Activated T-cell treated with anti-CD3 and anti-CD28 coated beads, Interleukin-2, amount 50 U/mL, for 1 hour (primary cell): ENCODE measurements around the gene TMEM44.
"Not testable (repeated sequence)": the region's sequence is repeated elsewhere in the genome, so short reads cannot be mapped to it uniquely, and the experiment has no call there.

ENCODE experiments used
- DNase-seq: peaks from one replicate; pipeline ENCODE4 v3.0.0-alpha.2; 2020

The TMEM44 gene

DNA sequence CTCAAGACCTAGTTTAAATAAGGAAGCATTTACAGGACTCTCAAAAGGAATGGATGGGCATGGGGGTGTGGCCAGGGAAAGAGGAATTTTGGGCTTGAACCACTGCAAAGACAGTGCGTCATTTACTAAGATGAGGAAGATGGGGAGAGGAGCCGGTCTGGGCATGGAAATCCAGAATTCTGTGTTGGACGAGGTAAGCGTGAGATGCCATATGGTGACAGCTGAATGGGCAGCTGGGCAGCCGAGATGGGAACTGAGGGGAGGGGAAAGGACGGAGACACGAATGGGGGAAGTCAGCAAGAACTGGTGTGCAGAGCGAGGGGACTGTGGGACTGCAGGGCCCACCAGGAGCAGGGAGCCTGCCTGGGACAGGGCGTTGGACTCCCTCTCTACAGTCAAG, 24.2 kb downstream of the TMEM44 start:
- no peak for DNase-seq

DNA sequence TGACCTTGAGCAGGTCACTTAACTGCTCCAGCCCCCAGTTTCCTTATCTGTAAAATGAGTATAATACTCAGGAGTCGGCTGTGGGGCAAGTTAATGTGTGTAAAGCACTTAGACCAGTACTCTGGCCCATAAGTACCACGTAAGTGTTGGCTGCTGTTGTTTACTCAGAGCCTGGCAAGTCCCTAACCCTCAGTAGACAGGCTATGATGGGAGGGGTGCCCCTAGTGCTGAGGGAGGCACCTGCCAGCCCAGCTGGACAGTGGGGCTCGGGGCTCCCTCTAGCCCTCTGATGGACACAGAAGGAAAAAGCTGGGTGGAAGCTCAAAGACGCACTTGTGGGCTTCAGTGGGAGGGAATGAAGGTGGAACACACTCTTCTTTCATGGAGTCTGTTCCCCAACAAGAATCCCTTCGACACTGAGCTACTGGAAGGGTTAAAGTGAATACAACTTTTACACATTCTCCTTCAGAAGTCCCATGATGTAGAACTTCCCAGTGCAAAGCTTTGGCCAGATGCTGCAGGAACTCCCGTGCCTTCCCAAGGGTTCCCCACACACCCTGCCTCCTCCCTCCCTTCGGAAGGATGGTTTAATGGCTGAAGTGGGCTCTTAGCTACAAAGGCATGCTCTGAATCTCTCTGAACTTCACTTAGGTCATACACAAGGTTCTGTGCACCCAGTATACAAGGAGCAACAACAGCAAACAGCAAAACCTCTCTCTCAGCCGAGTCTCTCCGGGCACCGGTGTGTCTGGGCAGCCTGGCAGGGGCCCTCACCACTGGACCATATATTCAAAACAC, 25.4 kb downstream of the TMEM44 start:
- DNase-seq, result no peak

DNA sequence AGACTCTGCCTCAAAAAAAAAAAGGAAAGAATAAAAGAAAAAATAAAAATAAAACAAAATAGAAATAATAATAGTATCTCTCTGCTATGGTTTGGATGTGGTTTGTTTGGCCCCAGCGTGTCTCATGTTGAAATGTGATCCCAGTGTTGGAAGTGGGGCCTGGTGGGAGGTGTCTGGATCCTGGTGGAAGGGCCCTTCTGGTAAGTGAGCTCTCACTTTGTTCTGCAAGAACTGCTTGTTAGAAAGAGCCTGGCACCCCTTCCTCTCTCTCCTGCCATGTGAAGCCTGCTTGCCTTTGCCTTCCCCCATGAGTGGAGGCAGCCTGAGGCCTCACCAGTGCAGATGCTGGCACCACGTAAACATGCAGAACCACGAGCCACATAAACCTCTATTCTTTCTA, 26.3 kb downstream of the TMEM44 start:
- DNase-seq, result no peak

DNA sequence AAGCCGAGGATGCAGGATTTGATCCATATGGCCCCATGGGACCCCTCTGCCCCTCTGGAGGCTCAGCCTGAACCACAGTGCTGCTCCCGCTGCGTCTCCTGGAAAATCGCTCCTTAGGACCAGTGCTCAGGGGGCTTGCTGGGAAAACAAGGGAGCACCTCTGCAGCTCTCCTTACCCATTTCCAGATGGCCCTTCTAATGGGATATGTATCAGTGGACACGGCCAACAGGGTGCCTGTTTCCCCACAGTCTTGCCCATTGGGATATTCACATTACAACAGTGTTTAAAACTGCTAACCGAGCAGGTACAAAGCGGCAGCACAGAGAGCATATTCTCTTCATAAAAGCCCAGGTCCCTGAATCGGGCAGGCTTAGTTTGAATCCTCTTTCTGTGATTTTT, 27.1 kb downstream of the TMEM44 start:
- no peak for DNase-seq

DNA sequence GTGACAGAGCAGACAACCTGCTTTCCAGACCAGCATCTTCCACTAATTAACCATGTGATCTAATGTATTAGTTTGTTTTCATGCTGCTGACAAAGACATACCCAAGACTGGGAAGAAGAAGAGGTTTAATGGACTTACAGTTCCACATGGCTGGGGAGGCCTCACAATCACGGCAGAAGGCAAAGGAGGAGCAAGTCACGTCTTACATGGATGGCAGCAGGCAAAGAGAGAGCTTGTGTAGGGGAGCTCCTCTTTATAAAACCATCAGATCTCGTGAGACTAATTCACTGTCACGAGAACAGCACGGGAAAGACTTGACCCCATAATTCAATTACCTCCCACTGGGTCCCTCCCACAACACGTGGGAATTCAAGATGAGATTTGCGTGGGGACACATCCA, 27.9 kb downstream of the TMEM44 start:
- DNase-seq, result not testable (repeated sequence)

DNA sequence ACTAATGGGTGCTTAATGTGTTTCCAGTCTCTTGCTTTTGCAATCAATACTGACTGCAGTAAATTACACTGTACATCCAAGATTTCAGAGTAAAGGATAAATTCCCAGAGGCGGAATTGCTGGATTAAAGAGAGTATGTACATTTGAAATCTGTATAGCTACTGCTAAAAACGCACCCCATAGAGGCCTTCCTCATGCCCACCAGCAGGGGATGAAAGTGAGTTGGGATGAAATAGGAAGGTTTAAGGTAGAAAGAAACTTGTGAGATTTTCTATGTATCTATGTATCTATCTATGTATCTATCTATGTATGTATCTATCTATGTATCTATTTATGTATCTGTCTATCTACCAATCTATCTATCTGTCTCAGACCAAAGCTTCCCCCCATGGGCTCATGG, 28.4 kb downstream of the TMEM44 start:
- no peak for DNase-seq

DNA sequence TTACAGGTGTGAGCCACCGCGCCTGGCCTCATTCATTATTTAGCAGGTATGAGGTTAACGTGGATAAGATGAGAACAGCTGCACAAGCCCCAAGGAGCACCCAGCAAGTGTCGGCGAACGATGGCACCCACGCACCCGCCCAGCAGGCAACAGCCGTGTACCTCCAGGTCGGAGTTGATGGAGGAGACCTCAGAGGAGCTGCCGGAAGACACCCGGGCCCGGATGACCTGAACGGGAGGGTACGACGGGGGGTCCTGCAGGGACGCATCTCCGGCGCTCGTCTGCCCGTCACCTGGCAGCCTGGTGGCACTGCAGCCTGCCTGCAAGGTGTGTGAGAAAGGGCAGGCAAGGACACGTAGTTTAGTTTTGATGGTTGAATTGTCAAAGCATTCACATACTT, 29.1 kb downstream of the TMEM44 start:
- DNase-seq, result no peak

DNA sequence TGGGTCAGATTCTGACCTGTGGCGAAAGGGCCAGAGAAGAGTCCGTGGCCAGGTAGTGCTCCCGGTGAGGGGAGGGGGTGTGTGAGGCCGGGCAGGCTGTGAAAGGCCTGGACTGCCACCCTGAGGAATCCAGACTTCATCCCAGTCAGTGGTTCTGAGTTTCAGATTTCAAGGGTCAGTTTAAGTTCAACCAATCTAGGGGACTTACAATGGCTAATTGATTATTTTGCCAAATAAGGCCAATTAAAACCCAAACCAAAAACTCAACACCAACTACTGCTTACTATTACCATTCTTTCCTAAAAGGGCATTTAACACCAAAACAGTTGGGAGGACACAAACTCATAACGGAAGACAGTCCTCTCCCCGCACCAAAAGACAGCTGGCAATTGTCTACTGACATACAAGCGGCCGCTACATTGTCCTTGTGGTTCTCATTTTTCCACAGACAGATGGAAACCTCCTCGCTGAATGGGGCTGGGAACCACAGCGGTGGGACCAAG, 30.5 kb downstream of the TMEM44 start:
- no peak for DNase-seq

DNA sequence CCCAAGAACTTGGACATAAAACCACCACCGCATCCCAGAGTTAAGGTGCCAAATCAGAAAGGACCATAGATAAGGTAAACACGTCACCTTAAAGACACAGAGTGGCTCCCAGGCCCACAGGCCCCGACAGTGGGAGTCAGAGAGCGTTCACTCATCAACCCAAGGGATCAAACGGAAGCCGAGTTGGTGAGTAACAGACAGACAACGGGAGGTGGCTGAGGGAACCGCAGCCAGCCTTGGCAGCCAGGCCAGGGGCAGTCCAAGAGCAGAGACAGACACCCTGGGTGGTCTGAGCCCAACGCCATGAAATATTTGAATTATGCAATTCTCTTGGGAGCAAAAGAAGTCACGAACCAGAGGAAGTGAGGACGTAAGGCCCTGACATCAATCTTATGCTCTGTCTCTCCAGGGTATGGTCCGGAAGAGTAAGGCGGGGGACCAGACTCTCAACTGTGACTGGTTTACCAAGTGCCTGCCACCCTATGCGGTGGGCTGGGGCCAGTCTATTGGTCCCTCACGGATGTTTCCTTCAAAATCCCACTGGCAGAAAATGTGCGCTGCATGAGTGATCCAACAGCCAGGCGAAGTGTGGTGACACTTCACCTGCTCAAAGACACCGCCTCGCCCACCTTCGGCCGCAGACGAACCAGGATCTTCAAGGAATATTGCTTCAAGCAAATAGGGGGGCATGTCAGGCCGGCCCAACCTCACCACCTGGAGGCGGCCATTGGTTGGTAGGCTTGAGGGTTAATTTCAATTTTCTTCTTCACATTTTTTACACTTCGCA, 34.3 kb downstream of the TMEM44 start:
- no peak for DNase-seq

DNA sequence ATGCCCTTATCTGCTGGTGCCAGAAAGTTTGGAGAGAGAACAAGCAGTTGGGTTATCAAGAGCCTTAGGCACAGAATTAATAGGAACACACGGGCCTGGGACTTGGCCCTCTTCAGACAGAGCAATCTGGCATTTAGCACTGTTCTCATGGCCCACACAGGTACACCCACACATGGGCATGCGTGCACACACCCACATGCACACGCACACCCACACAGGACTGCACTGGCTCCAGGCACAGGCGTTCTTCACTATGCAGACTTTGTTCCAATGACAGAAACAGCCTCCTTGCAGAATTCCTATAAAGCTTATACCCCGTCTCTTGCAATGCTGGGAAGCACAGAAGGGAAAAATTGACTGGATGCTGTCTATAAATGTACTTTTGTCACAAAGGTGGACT, 36.3 kb downstream of the TMEM44 start:
- DNase-seq, result no peak

DNA sequence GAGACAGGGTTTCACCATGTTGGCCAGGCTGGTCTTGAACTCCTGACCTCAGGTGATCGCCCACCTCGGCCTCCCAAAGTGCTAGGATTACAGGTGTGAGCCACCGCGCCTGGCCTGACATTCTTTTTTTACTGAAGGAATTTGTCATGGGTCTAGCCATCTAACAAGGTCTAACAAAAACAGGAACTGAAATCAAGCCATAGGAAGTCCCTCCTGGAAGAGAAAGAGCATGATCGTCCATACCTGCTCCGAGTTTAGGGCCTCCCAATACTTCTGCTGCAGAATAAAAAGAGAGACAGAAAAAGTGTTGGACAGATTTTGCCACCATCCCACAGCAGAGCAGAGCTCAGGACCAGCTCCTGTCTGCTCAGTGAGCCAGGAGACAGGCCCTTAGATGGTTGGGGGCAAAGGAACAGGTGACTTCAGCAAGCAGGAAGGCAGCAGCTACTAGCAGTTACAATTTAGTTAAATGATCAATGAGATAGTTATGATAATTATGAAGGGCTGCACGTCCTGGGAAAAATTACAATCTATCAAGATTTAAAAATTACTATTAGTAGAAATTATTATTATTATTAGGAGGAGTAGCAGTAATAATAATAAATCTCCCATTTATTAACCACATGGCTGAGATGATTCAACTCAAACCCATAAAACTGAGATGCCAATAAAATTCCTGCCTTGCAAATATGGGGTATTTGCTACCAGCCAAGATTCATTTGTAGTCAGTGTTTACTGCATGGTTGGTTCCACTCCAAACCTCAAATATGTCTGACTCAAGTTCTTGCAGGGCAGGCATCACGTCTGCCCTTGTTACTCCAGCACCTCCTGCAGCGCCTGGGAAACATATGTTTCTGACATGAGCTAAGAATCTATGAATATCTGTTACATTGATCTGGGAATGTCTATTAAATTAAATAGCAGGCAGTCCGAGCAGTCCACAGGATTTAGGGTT, 40.1 kb downstream of the TMEM44 start:
- no peak for DNase-seq

DNA sequence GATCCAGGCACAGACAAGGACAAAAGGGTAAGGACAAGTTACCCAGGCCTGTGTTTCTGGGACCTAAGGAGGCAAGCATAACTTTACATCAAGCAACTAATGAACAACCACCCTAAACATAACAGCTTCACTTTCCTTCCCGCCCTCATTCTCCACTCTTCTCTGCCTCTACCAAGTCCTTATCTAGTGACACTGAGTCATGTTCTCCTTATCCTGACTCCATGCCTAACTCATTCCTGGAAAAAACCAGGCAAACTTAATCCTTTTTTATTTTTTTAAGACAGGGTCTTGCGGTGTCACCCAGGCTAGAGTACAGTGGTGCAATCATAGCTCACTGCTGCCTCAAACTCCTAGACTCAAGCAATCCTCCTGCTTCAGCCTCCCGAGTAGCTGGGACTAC, 44.5 kb downstream of the TMEM44 start:
- DNase-seq, result no peak

DNA sequence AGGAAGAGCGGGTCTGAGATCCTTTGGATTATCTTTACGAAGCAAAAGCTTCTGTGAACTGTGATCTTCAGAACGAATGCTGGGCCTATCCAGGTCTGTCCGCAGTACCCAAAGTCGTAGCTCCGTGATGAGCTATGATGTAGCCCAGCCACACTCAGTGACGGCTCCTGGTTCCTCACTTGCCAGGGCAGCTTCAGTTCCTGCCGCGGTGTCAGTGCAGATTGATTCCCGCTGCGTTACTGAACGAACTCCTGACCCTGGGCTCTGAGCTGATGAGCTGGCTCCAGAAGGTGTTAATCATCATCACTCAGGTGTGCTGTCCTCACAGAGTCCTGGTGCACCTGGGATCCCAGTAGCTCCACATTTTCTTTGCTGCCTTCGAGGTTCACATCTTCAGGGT, 45.0 kb downstream of the TMEM44 start:
- no peak for DNase-seq

DNA sequence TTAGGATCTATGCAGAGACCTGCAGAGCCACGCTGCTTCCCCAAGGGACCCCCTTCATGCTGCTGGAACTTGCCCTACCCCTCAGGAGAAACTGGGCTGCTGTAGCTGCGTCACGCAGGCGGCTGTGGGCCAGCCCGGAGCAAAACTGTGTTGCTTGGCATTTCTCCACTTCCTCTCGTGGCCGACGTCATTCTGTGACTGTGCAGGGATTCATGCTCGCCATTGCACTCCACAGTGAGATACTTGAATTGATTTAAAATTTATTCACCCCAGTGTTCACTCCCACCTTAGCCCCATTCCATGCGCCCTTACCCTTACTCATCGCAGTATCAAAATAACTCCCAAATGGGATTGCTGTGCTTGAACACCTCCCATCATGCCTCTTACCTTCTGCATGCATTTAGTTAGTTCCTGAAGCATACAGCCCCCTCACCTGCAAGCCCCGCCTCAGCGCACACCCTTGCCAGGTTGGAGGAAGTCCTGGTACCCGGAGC, 45.7 kb downstream of the TMEM44 start:
- DNase-seq, result no peak

DNA sequence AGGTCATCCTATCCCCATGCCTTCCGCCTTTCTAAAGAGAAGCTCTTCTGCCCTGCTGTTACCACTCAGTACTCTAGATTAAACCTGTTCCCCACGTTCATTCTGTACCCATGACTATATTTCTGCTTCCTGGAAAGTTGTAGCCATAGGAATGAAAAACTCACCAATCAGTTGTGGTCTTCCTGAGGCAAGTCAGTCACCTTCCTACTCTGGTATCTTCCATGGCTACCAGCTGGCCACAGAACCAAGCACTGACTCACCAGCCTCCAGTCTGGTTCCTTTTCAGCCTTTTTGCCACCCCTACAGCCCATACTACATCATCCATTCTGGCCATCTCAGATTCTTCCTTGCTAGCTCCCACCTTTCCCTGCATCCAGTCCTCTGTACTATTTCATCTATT, 46.4 kb downstream of the TMEM44 start:
- no peak for DNase-seq

DNA sequence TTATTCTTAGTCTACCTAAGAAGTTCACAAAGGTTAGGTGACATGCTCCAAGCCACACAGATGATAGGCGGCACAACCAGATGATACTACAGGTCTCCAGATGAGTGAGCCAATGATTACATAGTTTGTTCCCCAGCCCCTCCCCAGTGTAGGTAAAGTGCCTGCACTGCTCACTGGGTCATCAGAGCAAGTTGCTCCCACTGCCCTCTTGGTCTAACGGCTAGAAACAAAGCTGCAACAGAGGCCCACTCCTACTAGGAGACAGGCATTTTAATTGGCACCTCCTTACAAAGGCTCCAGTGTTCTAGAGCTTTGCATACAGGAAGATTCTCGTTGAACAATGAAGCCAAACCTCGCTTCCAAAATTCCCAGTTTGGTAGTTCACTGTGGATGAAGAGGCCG, 47.3 kb downstream of the TMEM44 start:
- no peak for DNase-seq

DNA sequence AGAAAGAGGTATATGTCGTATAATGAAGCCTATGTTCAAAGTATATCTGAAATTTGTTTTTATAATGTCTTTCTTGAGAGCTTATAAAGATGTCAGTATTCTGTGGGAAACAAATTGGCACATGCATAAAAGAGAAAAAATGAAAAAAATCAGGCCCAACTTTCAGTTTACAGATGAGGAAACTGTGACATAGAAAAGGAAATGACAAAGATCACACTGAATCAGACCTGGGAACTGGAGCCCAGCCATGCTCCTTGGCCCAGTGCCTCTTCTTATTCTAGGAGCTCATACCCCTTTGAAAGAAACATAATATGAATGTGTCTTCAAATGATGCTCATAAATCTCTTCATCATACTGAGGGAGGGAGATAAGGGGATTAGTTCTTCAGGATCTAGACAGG, 48.4 kb downstream of the TMEM44 start:
- DNase-seq, result no peak

DNA sequence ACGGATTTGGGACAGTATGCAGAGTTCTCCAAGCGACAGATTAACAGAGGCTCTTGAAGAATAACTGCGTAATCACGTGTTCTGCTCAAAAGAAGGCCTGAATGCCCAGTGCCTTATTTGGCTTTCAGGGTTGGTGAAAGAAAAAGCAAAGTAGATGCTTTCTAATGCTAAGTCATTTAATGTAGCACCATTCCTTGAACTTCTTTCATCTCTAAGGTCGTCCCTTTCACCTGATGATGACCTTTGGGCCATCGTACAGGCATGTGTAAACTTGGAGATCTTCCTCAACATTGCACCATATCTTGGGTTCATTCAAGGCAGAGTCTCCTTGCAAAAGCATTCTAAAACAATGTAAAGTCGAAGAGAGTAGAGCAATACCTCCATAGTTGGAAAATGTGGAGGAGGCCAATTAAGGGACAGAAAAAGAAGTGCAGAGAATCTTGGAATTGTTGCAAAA, 48.9 kb downstream of the TMEM44 start:
- no peak for DNase-seq

DNA sequence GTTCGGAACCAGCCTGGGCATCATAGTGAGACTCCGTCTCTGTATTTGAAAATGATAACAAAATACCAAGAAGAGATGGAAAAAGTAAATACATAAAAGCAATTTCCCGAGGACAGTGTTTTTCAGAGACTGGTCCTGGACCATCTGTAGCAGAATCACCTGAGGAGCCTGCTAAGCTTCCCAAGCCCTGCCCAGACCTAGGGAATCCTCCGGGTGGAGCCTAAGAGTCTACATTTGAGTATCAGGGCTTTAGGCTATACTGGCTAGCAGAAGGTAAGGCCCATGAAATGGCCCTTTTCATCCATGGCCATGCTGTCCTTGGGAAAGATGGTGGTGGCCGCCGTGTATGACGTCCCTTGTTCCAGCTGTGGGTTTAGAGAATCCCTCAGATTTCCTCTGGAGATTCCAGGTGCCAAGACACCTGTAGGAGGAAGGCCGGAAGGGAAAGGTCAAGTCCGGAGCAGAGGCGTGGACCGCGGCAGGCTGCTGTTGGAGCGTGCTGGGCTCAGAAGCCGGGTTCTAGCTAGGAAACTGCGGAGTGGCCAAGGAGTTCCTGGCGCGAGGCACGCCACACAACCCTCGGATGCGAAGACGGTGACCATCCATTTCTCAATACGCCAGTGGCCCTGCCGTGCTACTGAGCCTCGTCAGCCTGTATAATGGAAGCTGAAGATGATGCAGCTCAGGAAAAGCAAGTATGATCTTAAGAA, 50.9 kb downstream of the TMEM44 start:
- no peak for DNase-seq

DNA sequence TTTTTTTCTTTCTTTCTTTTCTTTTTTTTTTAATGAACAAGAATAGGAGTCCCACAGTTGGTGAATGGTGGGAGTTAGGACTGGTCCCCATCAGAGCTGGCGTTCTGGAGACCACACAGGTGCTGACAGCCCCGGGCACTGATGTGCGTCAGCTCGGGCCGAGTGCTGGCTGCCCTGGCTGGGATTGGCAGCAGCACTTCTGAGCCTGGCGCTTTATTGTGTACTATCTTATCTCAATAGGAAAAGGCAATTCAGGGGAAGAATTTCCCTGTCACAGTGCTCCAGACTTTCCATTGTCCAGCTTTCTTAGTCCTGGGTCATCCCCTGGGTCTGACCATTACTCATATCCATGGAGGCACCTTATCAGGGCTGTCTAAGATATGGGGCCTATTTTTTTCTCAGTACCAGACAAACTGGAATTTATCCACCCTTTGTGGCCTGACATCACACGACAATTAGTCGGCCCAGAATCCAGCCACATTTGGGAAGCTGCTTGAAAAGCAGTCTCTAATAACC, 54.1 kb downstream of the TMEM44 start:
- no peak for DNase-seq

DNA sequence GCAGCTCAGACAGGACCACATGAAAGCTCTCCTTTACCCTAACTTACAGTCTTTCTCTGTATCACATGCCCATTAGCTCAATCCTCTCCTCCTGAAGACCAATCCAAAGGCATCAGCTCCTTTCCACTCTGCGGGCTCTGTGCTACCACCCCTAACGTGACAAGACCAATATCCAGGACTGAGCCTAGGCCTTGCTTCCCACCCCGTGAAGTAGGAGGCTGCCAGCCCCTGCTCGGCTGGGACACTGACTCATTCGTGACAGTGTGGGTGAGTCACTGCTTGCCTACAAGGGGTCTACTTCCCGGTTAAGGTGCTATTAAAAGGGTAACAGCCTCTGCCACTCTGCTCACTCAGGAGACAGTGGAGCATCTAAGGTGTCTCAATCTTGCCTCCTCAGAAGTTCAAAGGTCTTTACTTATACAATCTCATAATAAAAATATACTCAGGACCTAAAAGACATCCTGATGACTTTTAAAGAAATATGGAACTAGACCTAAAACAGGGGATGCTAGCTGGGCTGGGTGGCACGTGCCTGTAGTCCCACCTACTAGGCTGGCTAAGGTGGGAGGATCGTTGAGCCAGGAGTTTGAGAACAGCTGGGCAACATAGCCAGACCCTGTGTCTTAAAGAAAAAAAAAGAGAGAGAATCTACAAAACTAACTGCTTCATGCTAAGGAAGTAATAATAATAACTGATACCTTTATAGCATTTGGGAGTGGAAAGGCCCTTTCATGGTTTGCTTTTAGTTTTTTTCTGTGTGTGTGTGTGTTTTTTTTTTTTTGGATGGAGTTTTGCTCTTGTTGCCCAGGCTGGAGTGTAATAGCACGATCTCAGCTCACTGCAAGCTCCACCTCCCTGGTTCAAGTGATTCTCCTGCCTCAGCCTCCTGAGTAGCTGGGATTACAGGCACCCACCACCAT, 55.0 kb downstream of the TMEM44 start:
- DNase-seq, result peak; percentile 21
